GM12878 (cell line): ENCODE results near the gene SLIT1. TPM values are rescaled to one million over a fixed set of nuclear protein-coding genes. Genes with fewer than 3 reads are reported as not detected.

Experiments
- ATAC-seq: fragments of 200-7000 bp; cut with Tn5 transposase; 3 replicates; pipeline ENCODE4 v1.9.1; 2020; ENCODE audit warnings: mild to moderate bottlenecking, moderate library complexity
- BruUV-seq: library from RNA; stranded (reverse); fragments of 400-500 nt; replicated peaks from 2 replicates; lab custom pipeline; 2021; lab: Mats Ljungman, UMichigan
- CTCF ChIA-PET: fragments of 300-600 bp; sonication (Branson Sonifier 250); formaldehyde crosslinking; extraction: SDS; loops from one replicate; lab custom pipeline; 2021; ENCODE audit warnings: inconsistent platforms; lab: Yijun Ruan, JAX
- POLR2A ChIA-PET: fragments of 350-600 bp; formaldehyde crosslinking; extraction: SDS; loops from one replicate; lab custom pipeline; 2021; ENCODE audit warnings: inconsistent platforms; lab: Charles Lee
- RAD21 ChIA-PET: fragments of 300-600 bp; sonication (Branson Sonifier 250); formaldehyde crosslinking; loops from one replicate; lab custom pipeline; 2023; ENCODE audit warnings: antibody characterized with exemption; ENCODE audit not compliant: unreplicated experiment; lab: Charles Lee
- SMC1A ChIA-PET: fragments of 300-600 bp; sonication (Branson Sonifier 250); formaldehyde crosslinking; loops from one replicate; lab custom pipeline; 2023; ENCODE audit not compliant: unreplicated experiment, uncharacterized antibody; lab: Charles Lee
- DNase-seq: peaks from one replicate; pipeline ENCODE4 v3.0.0-alpha.2; 2011; ENCODE audit warnings: low read depth, low spot score
- FAIRE-seq: peaks from 3 replicates; lab custom pipeline; 2011; peaks lifted over from hg19 to GRCh38; lab: Jason Lieb, UNC
- H2AFZ ChIP-seq: 2 replicates; pipeline ENCODE4 v1.6.0; 2011; ENCODE audit warnings: low read depth, low read length, control low read depth; ENCODE audit not compliant: control insufficient read depth
- H3K27ac ChIP-seq: 2 replicates; pipeline ENCODE4 v1.5.1; 2011; ENCODE audit warnings: control low read depth; ENCODE audit not compliant: control insufficient read depth, insufficient read depth
- H3K27me3 ChIP-seq, 2 experiments: replicated peaks in 1 of 2; 2 replicates each; pipeline versions ENCODE4 v1.6.0 to v1.6.1; 2011; ENCODE audit warnings: low read length in 1 of 2; ENCODE audit not compliant: control insufficient read depth in 2 of 2, insufficient read depth in 2 of 2
- H3K36me3 ChIP-seq, 2 experiments: 2 replicates each; pipeline ENCODE4 v1.5.1; 2011; ENCODE audit warnings: low read length in 1 of 2; ENCODE audit not compliant: control insufficient read depth in 2 of 2, insufficient read depth in 2 of 2
- H3K4me1 ChIP-seq: 2 replicates; pipeline ENCODE4 v1.6.1; 2011; ENCODE audit warnings: mild to moderate bottlenecking, low read length, moderate library complexity, mixed read lengths; ENCODE audit not compliant: control insufficient read depth, insufficient read depth
- H3K4me2 ChIP-seq: 2 replicates; pipeline ENCODE4 v1.6.0; 2011; ENCODE audit warnings: control low read depth; ENCODE audit not compliant: control insufficient read depth, insufficient read depth
- H3K4me3 ChIP-seq: fragments of 200-600 bp; sonication (generic); 2 replicates; pipeline ENCODE4 v1.5.1; 2016
- H3K79me2 ChIP-seq: 2 replicates; pipeline ENCODE4 v1.6.0; 2011; ENCODE audit warnings: low read length; ENCODE audit not compliant: control insufficient read depth, insufficient read depth
- H3K9ac ChIP-seq: 2 replicates; pipeline ENCODE4 v1.8.0; 2011; ENCODE audit warnings: low read length, control low read depth, mixed read lengths; ENCODE audit not compliant: control insufficient read depth, insufficient read depth
- H3K9me3 ChIP-seq: replicated peaks from 3 replicates; pipeline ENCODE4 v1.5.1; 2011; ENCODE audit warnings: mild to moderate bottlenecking, low read length; ENCODE audit not compliant: control insufficient read depth, insufficient read depth
- H4K20me1 ChIP-seq: 2 replicates; pipeline ENCODE4 v1.6.0; 2011; ENCODE audit not compliant: control insufficient read depth, insufficient read depth
- ATF7 ChIP-seq: fragments of 450-650 bp; IDR thresholded peaks from 2 replicates; pipeline ENCODE4 v1.6.1; 2016; ENCODE audit warnings: low read depth, mild to moderate bottlenecking
- MYB ChIP-seq: fragments of 150-350 bp; IDR thresholded peaks from 2 replicates; pipeline ENCODE4 v1.6.1; 2014; ENCODE audit warnings: mild to moderate bottlenecking, low read depth, low read length, borderline replicate concordance
- TARDBP ChIP-seq: IDR thresholded peaks from 2 replicates; pipeline ENCODE4 v1.6.1; 2016; ENCODE audit warnings: borderline replicate concordance
- TBL1XR1 ChIP-seq: IDR thresholded peaks from 2 replicates; pipeline ENCODE4 v1.6.1; 2012; ENCODE audit warnings: low read depth, low read length, improper control_type of control experiment
- TCF7 ChIP-seq: IDR thresholded peaks from 2 replicates; pipeline ENCODE4 v1.6.1; 2014; ENCODE audit warnings: antibody characterized with exemption, borderline replicate concordance
- ZNF207 ChIP-seq: fragments of 450-650 bp; IDR thresholded peaks from 2 replicates; pipeline ENCODE4 v1.6.1; 2014; ENCODE audit warnings: antibody characterized with exemption, mild to moderate bottlenecking, borderline replicate concordance
- ZNF274 ChIP-seq: IDR thresholded peaks from one replicate; pipeline ENCODE4 v1.8.0; 2011; ENCODE audit not compliant: insufficient read length, insufficient read depth
- WGBS: methylation state at CpG from one replicate; pipeline ENCODE4 v1.1.6; 2016; ENCODE audit warnings: low lambda C conversion rate; ENCODE audit not compliant: insufficient replicate concordance, insufficient coverage; ENCODE audit errors: missing lambda C conversion rate; 5-methylcytosine and 5-hydroxymethylcytosine counted together
- in situ Hi-C: fragments of 300-500 bp; cut with MboI; formaldehyde crosslinking; loops from 9 replicates; pipeline ENCODE4 v1.14.3; 2018; ENCODE audit warnings: mixed read lengths
- intact Hi-C: fragments of 100-400 bp; cut with micrococcal nuclease; formaldehyde crosslinking; loops from one replicate; pipeline ENCODE4 v1.14.2; 2022; ENCODE audit not compliant: unreplicated experiment
- polyA plus RNA-seq, 11 experiments: library from polyadenylated mRNA; depleted of rRNA in 4 of 11; unstranded in 6 of 11; stranded (reverse) in 5 of 11; fragments of >200 nt; fragmentation: Nextera tagmentation in 4 of 11; fragmentation: Illumina TruSeq in 1 of 11; extraction: Ambion mirVana in 4 of 11; extraction: Trizol in 1 of 11; gene quantifications; 1 replicate in 1 of 11; 2 replicates in 10 of 11; pipeline versions ENCODE4 v1.2.1 to v1.2.3, GENCODE V29; 2011 to 2016; ENCODE audit warnings: inconsistent platforms in 2 of 11, missing spikeins in 2 of 11, low read depth in 1 of 11
- total RNA-seq, 4 experiments: library from RNA; depleted of rRNA in 3 of 4; stranded (reverse); fragments of >200 nt in 3 of 4; fragmentation: Illumina TruSeq in 1 of 4; extraction: Trizol in 1 of 4; gene quantifications; 2 replicates each; pipeline versions ENCODE4 v1.2.1 to v1.2.3, GENCODE V29; 2013 to 2021
- TF ChIP-seq, protein P1 (sequence below): fragments of 450-650 bp; IDR thresholded peaks from 2 replicates; pipeline ENCODE4 v1.6.1; 2017; ENCODE audit warnings: mild to moderate bottlenecking, low read depth, inconsistent platforms; ENCODE audit not compliant: poor library complexity, severe bottlenecking

Gene SLIT1
- total and polyA plus RNA-seq, 10 of the 15 experiments (the other 5 are each of a cell fraction or from before 2014, with no cell fraction given), result 0.04 to 0.19 (median 0.06) TPM; not detected in 4

DNA sequence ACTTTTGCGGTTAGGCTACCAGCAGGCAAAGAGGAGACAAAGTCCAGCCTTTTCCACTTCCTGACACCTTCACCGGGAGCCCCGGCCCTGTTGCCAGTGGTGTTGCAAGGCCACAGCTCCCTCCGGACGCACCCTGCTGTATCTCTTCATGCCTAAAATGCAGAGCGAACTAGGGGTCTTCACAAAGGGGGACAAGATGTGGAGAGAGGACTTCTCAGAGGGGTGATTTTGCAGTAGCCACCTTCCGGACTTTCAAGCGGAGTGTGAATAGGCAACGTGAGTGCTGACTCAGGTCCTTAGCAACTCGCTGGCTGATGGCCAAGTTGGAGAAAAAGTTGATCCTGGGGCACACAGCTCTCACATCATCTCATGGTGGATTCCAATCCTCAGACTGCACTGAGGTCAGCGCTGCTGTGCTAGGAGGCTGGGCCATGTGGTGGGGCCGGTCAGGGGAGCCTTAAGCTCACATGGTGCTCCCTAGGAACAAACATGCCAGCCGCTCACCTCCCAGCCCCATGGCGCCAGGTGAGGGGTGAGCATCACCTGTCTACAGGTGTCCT is 187.3 kb downstream of the SLIT1 start:
- Histone ChIP-seq H3K27me3 (no peaks in the 10 kb centered on the region), H3K4me3 (no peak overlapping the region), H4K20me1 (no peaks in the 10 kb centered on the region), H3K9me3 (no peaks in the 10 kb centered on the region), H3K4me1 (no peaks in the 10 kb centered on the region; the same call in 1 of the 2 replicates), H3K27ac (no peak overlapping the region), H3K36me3 (no peaks in the 10 kb centered on the region), H3K79me2 (no peaks in the 10 kb centered on the region), H3K4me2 (no peak overlapping the region), H3K9ac (no peak overlapping the region), H2AFZ (no peak overlapping the region)
- SMC1A ChIA-PET, result no interaction called here
- POLR2A ChIA-PET, result interaction anchor here (0.6 kb wide), 2 partner anchors 24 to 458 kb away, joined by 3 to 4 read pairs; no protein-coding TSS in a partner anchor
- FAIRE-seq, result no peak
- ATAC-seq, result no peak
- intact Hi-C loops, result no loop called here
- CTCF ChIA-PET, result interaction anchor here (1.1 kb wide), 1 partner anchor 88 kb away, joined by 3 read pairs; no protein-coding TSS in a partner anchor
- RAD21 ChIA-PET, result no interaction called here
- no TSS peak for BruUV-seq
- no peak for DNase-seq
- in situ Hi-C loops, result no loop called here
- 85% methylated on average over 14 of the region's 14 CpGs for WGBS
- TF ChIP-seq TARDBP (no peak), MYB (no peak), TBL1XR1 (no peak), ZNF274 (no peak), ATF7 (no peak), TCF7 (no peak), ZNF207 (no peak)
- TF ChIP-seq, protein P1, sequence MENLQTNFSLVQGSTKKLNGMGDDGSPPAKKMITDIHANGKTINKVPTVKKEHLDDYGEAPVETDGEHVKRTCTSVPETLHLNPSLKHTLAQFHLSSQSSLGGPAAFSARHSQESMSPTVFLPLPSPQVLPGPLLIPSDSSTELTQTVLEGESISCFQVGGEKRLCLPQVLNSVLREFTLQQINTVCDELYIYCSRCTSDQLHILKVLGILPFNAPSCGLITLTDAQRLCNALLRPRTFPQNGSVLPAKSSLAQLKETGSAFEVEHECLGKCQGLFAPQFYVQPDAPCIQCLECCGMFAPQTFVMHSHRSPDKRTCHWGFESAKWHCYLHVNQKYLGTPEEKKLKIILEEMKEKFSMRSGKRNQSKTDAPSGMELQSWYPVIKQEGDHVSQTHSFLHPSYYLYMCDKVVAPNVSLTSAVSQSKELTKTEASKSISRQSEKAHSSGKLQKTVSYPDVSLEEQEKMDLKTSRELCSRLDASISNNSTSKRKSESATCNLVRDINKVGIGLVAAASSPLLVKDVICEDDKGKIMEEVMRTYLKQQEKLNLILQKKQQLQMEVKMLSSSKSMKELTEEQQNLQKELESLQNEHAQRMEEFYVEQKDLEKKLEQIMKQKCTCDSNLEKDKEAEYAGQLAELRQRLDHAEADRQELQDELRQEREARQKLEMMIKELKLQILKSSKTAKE, result no peak
